Measurements from ENCODE around the gene TDRD10. TPM values are rescaled to one million over a fixed set of nuclear protein-coding genes. Genes with fewer than 3 reads are reported as not detected.

The TDRD10 gene
- total RNA-seq, 1 donor from 2014 or later, result 4.6 TPM

GRCh38 chr1:154489695-154490274 lies 12.2 kb upstream of the TDRD10 start:
- Histone ChIP-seq H3K27me3 (peaks cover 2% of the 10 kb centered on the region), H3K9me3 (no peaks in the 10 kb centered on the region), H3K27ac (no peak overlapping the region), H3K4me3 (no peak overlapping the region), H3K4me1 (no peaks in the 10 kb centered on the region), H3K36me3 (no peaks in the 10 kb centered on the region)
- intact Hi-C loops (cut with DNase I), result loop anchor here (10.0 kb wide), 1 partner anchor 275 kb away; no protein-coding TSS in a partner anchor
- TF ChIP-seq, protein P1, sequence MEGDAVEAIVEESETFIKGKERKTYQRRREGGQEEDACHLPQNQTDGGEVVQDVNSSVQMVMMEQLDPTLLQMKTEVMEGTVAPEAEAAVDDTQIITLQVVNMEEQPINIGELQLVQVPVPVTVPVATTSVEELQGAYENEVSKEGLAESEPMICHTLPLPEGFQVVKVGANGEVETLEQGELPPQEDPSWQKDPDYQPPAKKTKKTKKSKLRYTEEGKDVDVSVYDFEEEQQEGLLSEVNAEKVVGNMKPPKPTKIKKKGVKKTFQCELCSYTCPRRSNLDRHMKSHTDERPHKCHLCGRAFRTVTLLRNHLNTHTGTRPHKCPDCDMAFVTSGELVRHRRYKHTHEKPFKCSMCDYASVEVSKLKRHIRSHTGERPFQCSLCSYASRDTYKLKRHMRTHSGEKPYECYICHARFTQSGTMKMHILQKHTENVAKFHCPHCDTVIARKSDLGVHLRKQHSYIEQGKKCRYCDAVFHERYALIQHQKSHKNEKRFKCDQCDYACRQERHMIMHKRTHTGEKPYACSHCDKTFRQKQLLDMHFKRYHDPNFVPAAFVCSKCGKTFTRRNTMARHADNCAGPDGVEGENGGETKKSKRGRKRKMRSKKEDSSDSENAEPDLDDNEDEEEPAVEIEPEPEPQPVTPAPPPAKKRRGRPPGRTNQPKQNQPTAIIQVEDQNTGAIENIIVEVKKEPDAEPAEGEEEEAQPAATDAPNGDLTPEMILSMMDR (IDR thresholded peaks at IDR 0.05), result no peak
- DNase-seq (ENCODE audit: low spot score in 2 of 2), result no peak

- H3K4me3 ChIP-seq, result no peak overlapping the region
- TF ChIP-seq, protein P1 (IDR thresholded peaks at IDR 0.05), result no peak
- H3K27ac ChIP-seq, result no peak overlapping the region
- no peaks in the 10 kb centered on the region for H3K4me1 ChIP-seq
- no peaks in the 10 kb centered on the region for H3K9me3 ChIP-seq
- H3K36me3 ChIP-seq, result no peaks in the 10 kb centered on the region
- intact Hi-C loops (cut with DNase I), result no loop called here
- H3K27me3 ChIP-seq, result peaks cover 2% of the 10 kb centered on the region
- no peak for DNase-seq (ENCODE audit: low spot score in 2 of 2)
Observed at GRCh38 chr1:154490317-154490716, 11.7 kb upstream of the TDRD10 start.

DNA sequence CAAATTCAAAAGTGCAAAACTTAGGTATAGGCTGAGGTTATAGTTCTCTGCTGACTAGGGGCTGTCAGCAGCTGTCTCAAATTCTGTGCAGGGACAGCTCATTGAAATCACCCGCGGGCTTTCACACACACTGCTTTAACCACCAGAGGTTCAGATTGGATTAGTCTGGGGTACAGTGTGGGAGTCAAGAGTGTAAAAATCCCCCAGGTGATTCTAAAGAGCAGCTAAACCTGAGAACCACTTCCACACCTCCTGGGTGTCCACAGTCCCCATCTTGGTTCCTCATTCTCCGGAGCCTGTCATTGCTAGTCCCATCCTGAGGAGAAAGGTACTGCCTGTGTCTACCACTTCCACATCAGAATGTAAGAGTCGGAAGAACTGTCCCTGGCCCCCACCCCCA lies 9.9 kb upstream of the TDRD10 start:
- no peak for DNase-seq (ENCODE audit: low spot score in 2 of 2)
- Histone ChIP-seq H3K27ac (no peak overlapping the region), H3K36me3 (no peaks in the 10 kb centered on the region), H3K27me3 (peaks cover 2% of the 10 kb centered on the region), H3K4me3 (no peak overlapping the region), H3K9me3 (no peaks in the 10 kb centered on the region), H3K4me1 (no peaks in the 10 kb centered on the region)
- TF ChIP-seq, protein P1 (IDR thresholded peaks at IDR 0.05), result no peak
- intact Hi-C loops (cut with DNase I), result no loop called here

GRCh38 chr1:154493276-154493675 lies 8.7 kb upstream of the TDRD10 start:
- Histone ChIP-seq H3K27ac (no peak overlapping the region), H3K36me3 (no peaks in the 10 kb centered on the region), H3K4me1 (no peaks in the 10 kb centered on the region), H3K27me3 (peaks cover 2% of the 10 kb centered on the region), H3K9me3 (no peaks in the 10 kb centered on the region), H3K4me3 (no peak overlapping the region)
- intact Hi-C loops (cut with DNase I), result no loop called here
- no peak for DNase-seq (ENCODE audit: low spot score in 2 of 2)
- TF ChIP-seq, protein P1 (IDR thresholded peaks at IDR 0.05), result no peak

- intact Hi-C loops (cut with DNase I), result no loop called here
- DNase-seq (ENCODE audit: low spot score in 2 of 2), result no peak
- H3K4me3 ChIP-seq, result no peak overlapping the region
- no peak overlapping the region for H3K27ac ChIP-seq
- no peaks in the 10 kb centered on the region for H3K36me3 ChIP-seq
- H3K9me3 ChIP-seq, result no peaks in the 10 kb centered on the region
- TF ChIP-seq, protein P1 (IDR thresholded peaks at IDR 0.05), result no peak
- H3K27me3 ChIP-seq, result peaks cover 2% of the 10 kb centered on the region
- H3K4me1 ChIP-seq, result no peaks in the 10 kb centered on the region
Observed at GRCh38 chr1:154495496-154496273, 6.3 kb upstream of the TDRD10 start.

Measured in ascending aorta (tissue), 2 donors.